Immature natural killer cell (primary cell): Measurements from ENCODE around the gene RALGPS1. TPM values are rescaled to one million over a fixed set of nuclear protein-coding genes. Genes with fewer than 3 reads are reported as not detected.

Source experiments
- DNase-seq, 3 donors: peaks; one replicate each; pipeline ENCODE4 v3.0.0; 2022; ENCODE audit warnings: mixed read lengths in 1 of 3
- H3K27ac Mint-ChIP-seq, 6 donors: one replicate each; pipeline ENCODE4 v1.8.0; 2020; ENCODE audit warnings: mixed read lengths in 6 of 6, mild to moderate bottlenecking in 5 of 6, inconsistent platforms in 4 of 6, moderate library complexity in 3 of 6
- H3K27me3 Mint-ChIP-seq, 3 donors: one replicate each; pipeline ENCODE4 v1.8.0; 2020 to 2021; ENCODE audit warnings: low read depth in 3 of 3, mild to moderate bottlenecking in 3 of 3, mixed read lengths in 3 of 3, moderate library complexity in 3 of 3, inconsistent platforms in 1 of 3
- H3K36me3 Mint-ChIP-seq, 3 donors: one replicate each; pipeline ENCODE4 v1.8.0; 2020; ENCODE audit warnings: mixed read lengths in 3 of 3, inconsistent platforms in 2 of 3, mild to moderate bottlenecking in 2 of 3
- H3K4me1 Mint-ChIP-seq, 2 donors: one replicate each; pipeline ENCODE4 v1.8.0; 2020; ENCODE audit warnings: inconsistent platforms in 2 of 2, mild to moderate bottlenecking in 2 of 2, mixed read lengths in 2 of 2, moderate library complexity in 1 of 2
- H3K4me3 Mint-ChIP-seq, 5 donors: one replicate each; pipeline ENCODE4 v1.8.0; 2020; ENCODE audit warnings: mild to moderate bottlenecking in 5 of 5, mixed read lengths in 5 of 5, inconsistent platforms in 3 of 5, moderate library complexity in 3 of 5
- H3K9me3 Mint-ChIP-seq, 6 donors: one replicate each; pipeline ENCODE4 v1.8.0; 2020; ENCODE audit warnings: mild to moderate bottlenecking in 6 of 6, mixed read lengths in 6 of 6, inconsistent platforms in 4 of 6, moderate library complexity in 3 of 6
- polyA plus RNA-seq, 3 donors: library from polyadenylated mRNA; unstranded; fragments of 300-500 nt; fragmentation: Illumina TruSeq; gene quantifications; one replicate each; pipeline ENCODE4 v1.2.3, GENCODE V29; 2021

RALGPS1 gene
- polyA plus RNA-seq, 3 donors from 2014 or later = 2.6 to 3.4 (median 2.9) TPM

- no peak overlapping the region for H3K27ac Mint-ChIP-seq
- no peak for DNase-seq
- H3K36me3 Mint-ChIP-seq = peaks cover 0 to 4% (median 0%) of the 10 kb centered on the region in 3 donors
- H3K4me3 Mint-ChIP-seq = no peak overlapping the region
- H3K9me3 Mint-ChIP-seq = no peaks in the 10 kb centered on the region
- peaks cover 6 to 11% of the 10 kb centered on the region in 2 donors for H3K4me1 Mint-ChIP-seq
- peaks cover 2 to 8% (median 2%) of the 10 kb centered on the region in 3 donors for H3K27me3 Mint-ChIP-seq
Observed at GRCh38 chr9:127112056-127112455, 197.5 kb downstream of the RALGPS1 start.

- DNase-seq = no peak
- peaks cover 0 to 4% (median 0%) of the 10 kb centered on the region in 3 donors for H3K36me3 Mint-ChIP-seq
- no peak overlapping the region for H3K4me3 Mint-ChIP-seq
- H3K27ac Mint-ChIP-seq = no peak overlapping the region
- peaks cover 2 to 9% (median 2%) of the 10 kb centered on the region in 3 donors for H3K27me3 Mint-ChIP-seq
- peaks cover 6 to 12% of the 10 kb centered on the region in 2 donors for H3K4me1 Mint-ChIP-seq
- no peaks in the 10 kb centered on the region for H3K9me3 Mint-ChIP-seq
Observed at GRCh38 chr9:127112735-127113161, 198.2 kb downstream of the RALGPS1 start.

GRCh38 chr9:127113191-127113972, 198.8 kb downstream of the RALGPS1 start:
- peaks cover 2 to 9% (median 5%) of the 10 kb centered on the region in 3 donors for H3K27me3 Mint-ChIP-seq
- no peaks in the 10 kb centered on the region for H3K9me3 Mint-ChIP-seq
- DNase-seq = no peak
- no peak overlapping the region for H3K4me3 Mint-ChIP-seq
- peaks cover 0 to 4% (median 0%) of the 10 kb centered on the region in 3 donors for H3K36me3 Mint-ChIP-seq
- H3K27ac Mint-ChIP-seq = no peak overlapping the region
- H3K4me1 Mint-ChIP-seq = peaks cover 6 to 12% of the 10 kb centered on the region in 2 donors

- peaks cover 2 to 10% (median 3%) of the 10 kb centered on the region in 3 donors for H3K27me3 Mint-ChIP-seq
- H3K4me3 Mint-ChIP-seq = no peak overlapping the region
- no peaks in the 10 kb centered on the region for H3K36me3 Mint-ChIP-seq
- no peaks in the 10 kb centered on the region for H3K9me3 Mint-ChIP-seq
- H3K27ac Mint-ChIP-seq = no peak overlapping the region
- H3K4me1 Mint-ChIP-seq = peaks cover 6 to 12% of the 10 kb centered on the region in 2 donors
- no peak for DNase-seq
Observed at GRCh38 chr9:127114606-127115005, 200.0 kb downstream of the RALGPS1 start.

GRCh38 chr9:127116088-127116726, 201.6 kb downstream of the RALGPS1 start:
- DNase-seq = no peak
- Mint-ChIP-seq H3K27me3 (peaks cover 2 to 9% (median 5%) of the 10 kb centered on the region in 3 donors), H3K27ac (peak overlapping the region in 1 of 6 donors; percentile 60), H3K9me3 (no peaks in the 10 kb centered on the region), H3K4me1 (peaks cover 6 to 12% of the 10 kb centered on the region in 2 donors), H3K36me3 (no peaks in the 10 kb centered on the region), H3K4me3 (peak overlapping the region in 1 of 5 donors; percentile 29)

GRCh38 chr9:127116957-127117356, 202.4 kb downstream of the RALGPS1 start:
- Mint-ChIP-seq H3K27me3 (peaks cover 4 to 10% (median 8%) of the 10 kb centered on the region in 3 donors), H3K4me3 (no peak overlapping the region), H3K9me3 (no peaks in the 10 kb centered on the region), H3K36me3 (no peaks in the 10 kb centered on the region), H3K4me1 (peaks cover 6 to 15% of the 10 kb centered on the region in 2 donors), H3K27ac (peak overlapping the region in 2 of 6 donors; percentile 45 to 52)
- no peak for DNase-seq

- Mint-ChIP-seq H3K36me3 (no peaks in the 10 kb centered on the region), H3K27ac (no peak overlapping the region), H3K27me3 (peaks cover 5 to 10% (median 8%) of the 10 kb centered on the region in 3 donors), H3K9me3 (no peaks in the 10 kb centered on the region), H3K4me1 (peaks cover 6 to 17% of the 10 kb centered on the region in 2 donors), H3K4me3 (no peak overlapping the region)
- no peak for DNase-seq
Observed at GRCh38 chr9:127117801-127118200, 203.2 kb downstream of the RALGPS1 start.

GRCh38 chr9:127118597-127119319, 204.2 kb downstream of the RALGPS1 start:
- no peak for DNase-seq
- peaks cover 6 to 17% of the 10 kb centered on the region in 2 donors for H3K4me1 Mint-ChIP-seq
- H3K27me3 Mint-ChIP-seq = peaks cover 5 to 10% (median 8%) of the 10 kb centered on the region in 3 donors
- no peak overlapping the region for H3K27ac Mint-ChIP-seq
- peaks cover 0 to 4% (median 4%) of the 10 kb centered on the region in 3 donors for H3K36me3 Mint-ChIP-seq
- H3K4me3 Mint-ChIP-seq = no peak overlapping the region
- no peaks in the 10 kb centered on the region for H3K9me3 Mint-ChIP-seq

GRCh38 chr9:127119320-127119709, 204.7 kb downstream of the RALGPS1 start:
- Mint-ChIP-seq H3K27ac (no peak overlapping the region), H3K27me3 (peaks cover 5 to 10% (median 8%) of the 10 kb centered on the region in 3 donors), H3K36me3 (peaks cover 0 to 4% (median 4%) of the 10 kb centered on the region in 3 donors), H3K9me3 (no peaks in the 10 kb centered on the region), H3K4me1 (peaks cover 6 to 17% of the 10 kb centered on the region in 2 donors), H3K4me3 (no peak overlapping the region)
- DNase-seq = no peak

GRCh38 chr9:127121628-127122175, 207.1 kb downstream of the RALGPS1 start:
- Mint-ChIP-seq H3K27ac (peak overlapping the region in 1 of 6 donors; percentile 35), H3K36me3 (peaks cover 0 to 7% (median 4%) of the 10 kb centered on the region in 3 donors), H3K9me3 (no peaks in the 10 kb centered on the region), H3K4me3 (peak overlapping the region in 2 of 5 donors; percentile 11 to 56), H3K4me1 (peaks cover 0 to 9% of the 10 kb centered on the region in 2 donors), H3K27me3 (peaks cover 5 to 9% (median 8%) of the 10 kb centered on the region in 3 donors)
- DNase-seq = no peak

- Mint-ChIP-seq H3K4me3 (peak within 1 kb of the TSS in 3 of 5 donors; percentile 11 to 56 (median 56)), H3K27me3 (peaks cover 3 to 8% (median 5%) of the 10 kb centered on the region in 3 donors), H3K36me3 (peaks cover 0 to 13% (median 4%) of the 10 kb centered on the region in 3 donors), H3K4me1 (peaks cover 0 to 5% of the 10 kb centered on the region in 2 donors), H3K9me3 (no peaks in the 10 kb centered on the region), H3K27ac (peak within 1 kb of the TSS in 2 of 6 donors; percentile 8 to 35)
- peak in 1 of 3 donors; percentile 3 for DNase-seq
Observed at GRCh38 chr9:127122176-127123063, 207.8 kb downstream of the RALGPS1 start, which contains the start of gene ANGPTL2. TSS of gene ANGPTL2 (minus strand) at chr9:127122635. CDS start at chr9:127108731, 13,904 bp downstream.

- Mint-ChIP-seq H3K9me3 (no peaks in the 10 kb centered on the region), H3K4me3 (peak overlapping the region in 1 of 5 donors; percentile 56), H3K4me1 (peaks cover 0 to 5% of the 10 kb centered on the region in 2 donors), H3K27ac (peak overlapping the region in 1 of 6 donors; percentile 8), H3K27me3 (peaks cover 3 to 5% (median 5%) of the 10 kb centered on the region in 3 donors), H3K36me3 (peaks cover 0 to 13% (median 4%) of the 10 kb centered on the region in 3 donors)
- no peak for DNase-seq
Observed at GRCh38 chr9:127123064-127123890, 208.7 kb downstream of the RALGPS1 start.
